ENCODE data around the gene SH3RF3.

DNA sequence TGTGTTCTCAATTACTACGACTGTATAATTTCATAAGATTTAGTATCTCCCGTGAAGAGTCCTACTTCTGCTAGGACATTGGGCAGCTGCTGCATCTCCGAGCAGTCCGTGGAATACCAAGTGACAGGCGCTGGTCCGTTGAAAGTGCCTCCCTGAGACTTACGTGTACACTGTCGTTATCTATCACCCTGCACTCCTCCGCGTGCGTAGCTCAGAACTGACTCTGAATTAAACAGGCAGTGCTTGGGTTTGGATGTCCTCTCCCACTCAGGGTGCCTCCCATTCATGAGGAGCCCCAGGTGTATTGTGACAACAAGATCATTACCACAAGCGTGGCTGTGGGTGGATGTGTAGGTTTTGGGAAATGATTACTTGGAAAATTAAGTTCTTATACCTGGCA, 148.4 kb downstream of the SH3RF3 start:
- TF ChIP-seq GLIS3 (CRISPR knock-in tag; IDR thresholded peaks at IDR 0.05) = no peak
- TF ChIP-seq RARB (CRISPR knock-in tag; IDR thresholded peaks at IDR 0.05) = no peak
- no peak for TF ChIP-seq ZNF565 (CRISPR knock-in tag; conservative IDR thresholded peaks at IDR 0.05; ENCODE audit: low read depth)
- no peak for TF ChIP-seq SNAI2 (CRISPR knock-in tag; IDR thresholded peaks at IDR 0.05)
- TF ChIP-seq ZFP3 (CRISPR knock-in tag; IDR thresholded peaks at IDR 0.05) = no peak
- TF ChIP-seq ZC3H10 (CRISPR knock-in tag; IDR thresholded peaks at IDR 0.05) = no peak
- no peak for TF ChIP-seq ZNF70 (CRISPR knock-in tag; IDR thresholded peaks at IDR 0.05)
- no peak for TF ChIP-seq BACH2 (CRISPR knock-in tag; IDR thresholded peaks at IDR 0.05; ENCODE audit: borderline replicate concordance)
- TF ChIP-seq PATZ1 (CRISPR knock-in tag; IDR thresholded peaks at IDR 0.05; ENCODE audit: borderline replicate concordance) = no peak
- no peak for TF ChIP-seq CSDC2 (CRISPR knock-in tag; IDR thresholded peaks at IDR 0.05)
- TF ChIP-seq ESRRG (CRISPR knock-in tag; IDR thresholded peaks at IDR 0.05) = no peak
- no peak for TF ChIP-seq PPARA (CRISPR knock-in tag; IDR thresholded peaks at IDR 0.05; ENCODE audit: borderline replicate concordance)
- no peak for TF ChIP-seq ARNTL (CRISPR knock-in tag; IDR thresholded peaks at IDR 0.05; ENCODE audit: borderline replicate concordance, low read depth)
- TF ChIP-seq ISL1 (CRISPR knock-in tag; IDR thresholded peaks at IDR 0.05) = no peak

All from SK-N-SH treated with all-trans-retinoic acid at 6 μM for 48 hours (cell line).